ENCODE measurements around the gene FLOT1.
A peak's percentile ranks its signal among the peaks of the same experiment; 100 is the strongest.

FLOT1 gene

DNA sequence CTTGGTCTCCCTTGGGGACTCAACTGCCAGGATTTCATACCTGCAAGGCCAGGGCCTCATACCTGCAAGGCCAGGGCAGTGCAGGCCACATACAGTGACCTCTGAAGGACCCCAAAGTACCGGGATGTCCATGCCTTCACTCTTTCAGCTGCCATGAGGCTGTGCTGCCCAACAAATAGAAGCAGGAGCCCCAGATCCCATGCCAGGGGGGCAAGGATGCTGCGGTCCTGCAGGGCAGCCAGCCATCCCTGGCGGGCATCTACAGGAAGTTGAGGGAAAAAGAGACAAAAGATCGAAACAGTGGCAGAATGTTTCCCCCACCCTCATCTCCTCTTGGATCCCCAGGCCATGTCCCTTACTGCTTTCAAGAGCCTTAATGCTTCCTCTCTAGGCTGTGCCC is 52.5 kb downstream of the FLOT1 start:
- no peak for FAIRE-seq

DNA sequence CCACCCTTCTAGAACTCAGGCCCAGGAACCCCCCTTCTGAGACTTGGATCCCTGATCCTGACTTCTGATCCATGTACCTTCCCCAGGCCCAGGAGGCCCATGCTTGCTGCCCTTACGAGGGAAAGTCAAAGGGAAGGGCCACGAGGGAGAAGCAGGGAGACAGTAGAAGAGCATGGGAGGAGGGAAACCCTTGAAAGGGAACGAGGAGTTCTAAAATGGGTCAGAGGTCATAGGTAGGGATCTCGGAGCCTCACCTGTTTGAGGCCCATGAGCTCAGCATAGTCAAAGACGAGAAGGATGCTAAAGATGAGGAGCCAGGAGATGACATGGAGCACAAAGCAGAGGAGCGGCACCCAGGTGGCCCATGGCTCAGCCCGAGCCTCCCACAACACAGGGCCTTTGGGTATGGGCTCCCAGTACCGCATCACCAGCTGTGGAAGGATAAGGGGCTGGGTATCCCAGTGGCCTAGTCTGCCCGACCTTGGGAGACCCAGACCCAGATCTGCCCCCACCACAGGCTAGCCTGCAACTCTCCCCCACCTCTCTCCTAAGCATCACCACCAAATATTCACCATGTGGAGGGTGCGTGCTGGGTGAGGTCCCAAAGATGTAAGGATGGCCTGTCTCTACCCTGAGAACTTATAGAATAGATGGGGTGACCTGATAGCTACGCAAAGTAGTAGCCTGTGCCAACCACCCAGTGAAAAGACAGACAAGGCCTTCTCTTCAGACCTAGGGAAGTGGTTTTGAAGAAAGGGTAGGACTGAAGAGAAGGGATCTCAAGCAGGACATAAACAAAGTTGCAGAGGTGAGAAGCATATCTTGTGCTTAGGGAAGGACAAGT is 53.2 kb downstream of the FLOT1 start:
- no peak for FAIRE-seq

DNA sequence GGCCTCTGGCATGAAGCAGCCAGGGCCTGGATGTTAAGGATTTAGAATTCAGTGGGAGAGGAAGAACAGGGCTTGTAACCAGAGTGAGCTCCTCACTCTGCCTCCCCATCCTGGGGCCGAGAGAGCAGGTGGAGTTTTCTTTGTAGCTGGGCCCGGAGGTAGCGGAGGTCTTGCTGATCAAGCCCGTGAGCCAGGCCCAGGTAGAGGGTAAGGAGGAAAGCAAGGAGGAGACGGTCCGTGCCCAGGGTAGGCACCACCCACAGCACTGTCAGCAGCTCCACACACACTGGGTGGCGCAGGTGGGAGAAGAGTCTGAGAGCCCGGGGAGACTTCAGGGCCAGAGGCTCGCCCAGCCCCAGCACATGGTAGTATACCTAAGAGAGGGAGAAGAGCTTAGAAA is 53.9 kb downstream of the FLOT1 start:
- FAIRE-seq = no peak

DNA sequence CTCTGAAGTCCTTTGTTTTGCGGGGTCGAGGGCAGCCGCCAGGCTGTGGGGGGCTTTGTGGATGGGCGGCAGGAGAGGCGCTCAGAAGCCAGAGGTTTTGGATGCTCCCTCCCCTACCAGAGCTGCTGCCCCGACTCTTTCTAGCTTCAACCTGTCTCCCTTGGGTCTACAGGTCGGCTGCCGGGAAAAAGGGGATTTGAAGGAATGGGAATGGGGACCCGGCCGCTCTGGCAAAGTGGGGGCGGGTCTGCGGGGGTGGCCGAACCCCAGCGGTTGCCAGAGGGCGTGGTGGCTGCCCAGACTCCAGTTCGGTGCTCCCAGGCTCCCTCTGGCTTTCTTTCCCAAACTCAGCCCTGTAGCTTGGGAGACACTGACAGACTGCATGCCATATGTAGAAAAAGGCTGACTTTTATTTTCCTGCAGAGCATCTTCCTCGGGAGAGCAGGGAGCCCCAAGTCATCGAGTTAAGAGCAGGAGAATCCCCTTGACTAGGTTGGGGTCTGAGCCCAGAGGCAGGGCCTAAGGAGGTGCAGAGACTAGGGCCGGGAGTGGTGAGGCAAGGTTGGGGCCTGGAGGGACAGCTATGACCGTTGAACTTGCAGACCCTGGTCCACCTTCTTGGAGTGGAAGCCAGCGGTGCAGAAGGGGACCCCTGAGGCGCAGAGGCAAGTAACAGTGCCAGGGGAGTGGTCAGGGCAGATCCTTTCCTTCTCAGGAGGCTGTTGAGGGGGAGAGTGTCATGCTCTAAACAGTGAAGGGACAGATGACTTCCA is 54.6 kb downstream of the FLOT1 start:
- FAIRE-seq = no peak

DNA sequence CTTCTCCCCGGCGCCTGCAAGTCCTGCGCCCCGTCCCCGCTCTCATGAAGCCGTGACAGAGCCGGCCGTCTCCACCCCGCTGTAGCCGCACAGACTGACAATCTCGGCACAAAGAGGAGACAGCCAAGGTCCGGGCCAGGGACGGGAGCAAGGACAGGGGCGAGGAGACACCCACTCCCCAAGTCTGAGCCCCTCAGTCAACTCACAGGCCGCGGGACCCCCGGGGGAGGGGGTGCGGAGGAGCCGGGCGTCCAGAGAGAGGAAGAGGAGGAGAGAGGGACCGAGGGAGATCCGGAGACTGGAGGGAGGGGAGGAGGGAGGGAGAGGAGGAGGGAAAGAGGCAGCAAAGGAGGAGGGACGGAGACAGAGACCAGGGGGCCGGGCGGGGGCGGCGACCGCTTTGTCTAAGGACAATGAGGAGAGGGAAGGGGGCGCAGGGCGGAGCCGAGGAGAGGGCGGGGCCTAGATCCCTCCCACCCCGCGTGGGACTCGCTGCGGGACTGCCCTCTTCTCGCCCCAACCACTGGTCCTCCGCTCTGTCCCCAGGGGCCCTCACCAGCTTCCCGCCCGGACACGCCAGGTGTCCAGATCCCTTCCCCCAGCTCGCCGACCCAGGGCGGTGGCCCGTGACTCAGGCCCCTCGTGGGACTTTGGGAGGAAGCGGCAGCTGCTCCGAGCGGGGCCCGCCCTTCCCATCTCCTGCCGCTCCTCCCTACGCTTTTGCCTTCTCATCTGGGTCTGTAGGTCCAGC is 55.4 kb downstream of the FLOT1 start:
- FAIRE-seq = peak; percentile 87

DNA sequence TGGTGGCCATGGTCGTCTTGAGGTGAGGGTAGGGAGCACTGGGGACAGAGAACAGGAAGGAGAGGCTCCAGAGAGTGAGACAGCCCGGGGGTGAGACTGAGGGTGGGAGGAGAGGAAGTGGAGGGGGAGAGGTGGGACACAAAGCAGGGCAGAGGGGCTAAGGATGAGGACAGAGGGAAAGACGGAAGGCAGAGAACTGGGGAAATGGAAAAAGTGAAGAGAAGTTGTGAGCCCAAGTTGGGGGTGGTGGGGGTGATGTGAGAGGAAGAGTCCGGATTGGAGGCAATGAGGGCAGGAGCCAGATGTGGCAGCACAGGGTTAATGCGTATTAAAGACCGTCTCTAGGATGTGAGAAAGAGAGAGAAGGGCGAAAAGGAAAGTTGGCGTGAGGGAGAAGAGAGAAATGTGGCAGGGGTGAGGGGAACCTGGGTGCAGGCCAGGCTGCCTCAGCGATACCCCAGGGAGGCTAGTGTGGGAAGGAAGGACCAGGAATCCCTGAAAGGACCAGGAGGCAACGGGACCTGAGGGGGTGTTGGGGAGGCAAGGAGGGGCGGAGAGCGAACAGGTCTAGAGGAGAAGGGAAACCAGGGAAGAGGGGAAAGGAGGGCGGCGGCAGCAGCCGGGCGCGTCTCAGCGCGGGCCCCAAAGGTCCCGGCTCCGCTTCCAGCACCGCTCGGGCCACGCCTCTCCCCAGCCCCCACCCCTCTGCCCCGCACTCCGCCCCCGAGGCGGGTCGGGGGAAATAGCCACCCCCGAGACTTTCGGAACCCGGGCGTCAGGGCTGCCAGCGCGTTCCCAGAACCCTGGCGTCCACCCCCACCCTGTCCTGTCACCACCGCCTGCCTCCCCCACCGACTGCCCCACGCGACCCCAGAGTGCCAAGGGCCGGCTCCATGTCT is 56.2 kb downstream of the FLOT1 start, which contains the start of gene PPP1R18:
Gene PPP1R18 (minus strand): TSS at position 637 of the 899 bp plus-strand sequence. CDS start 627 bp downstream, at position 10.
- FAIRE-seq = no peak

DNA sequence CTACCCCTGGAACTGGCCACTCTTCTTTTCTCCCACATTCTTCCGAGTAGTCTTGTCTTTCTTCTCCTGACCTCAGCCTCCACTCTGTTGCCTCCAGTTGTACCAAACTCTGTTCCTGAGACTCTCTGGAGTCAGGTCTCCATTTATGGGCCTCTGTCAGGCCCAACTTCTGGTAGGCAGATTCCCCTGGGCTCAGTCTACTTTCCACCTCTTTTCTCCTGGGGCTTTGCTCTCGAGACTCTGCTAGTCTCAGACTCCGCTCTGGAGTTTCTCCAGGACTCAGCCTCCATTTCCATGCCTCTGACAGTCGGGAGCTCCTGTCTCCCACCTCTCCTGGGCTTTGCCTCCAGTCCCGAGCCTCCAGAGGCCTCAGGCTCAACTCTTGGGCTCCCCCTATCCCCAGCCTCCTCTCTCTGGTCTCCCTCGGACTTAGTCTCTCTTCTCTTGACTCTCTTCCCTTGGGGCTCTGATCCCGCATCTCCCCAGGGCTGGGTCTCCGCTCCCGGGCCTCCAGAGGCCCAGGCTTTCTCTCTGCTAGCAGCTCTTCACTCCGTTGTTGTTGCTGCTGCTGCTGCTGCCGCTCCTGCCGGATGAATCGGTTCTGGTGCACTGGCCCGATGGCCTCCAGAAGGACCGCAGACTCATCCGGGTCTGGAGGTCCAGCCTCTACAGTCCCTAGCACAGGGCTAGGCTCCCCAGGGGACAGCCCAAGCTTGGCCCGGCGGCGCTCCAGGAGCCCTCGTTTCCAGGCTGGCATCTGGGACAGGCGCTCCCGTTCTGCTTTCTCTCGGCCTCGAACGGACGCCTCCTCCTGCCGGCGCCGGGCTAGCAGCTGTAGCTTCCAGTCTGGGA is 57.1 kb downstream of the FLOT1 start:
- FAIRE-seq = no peak

DNA sequence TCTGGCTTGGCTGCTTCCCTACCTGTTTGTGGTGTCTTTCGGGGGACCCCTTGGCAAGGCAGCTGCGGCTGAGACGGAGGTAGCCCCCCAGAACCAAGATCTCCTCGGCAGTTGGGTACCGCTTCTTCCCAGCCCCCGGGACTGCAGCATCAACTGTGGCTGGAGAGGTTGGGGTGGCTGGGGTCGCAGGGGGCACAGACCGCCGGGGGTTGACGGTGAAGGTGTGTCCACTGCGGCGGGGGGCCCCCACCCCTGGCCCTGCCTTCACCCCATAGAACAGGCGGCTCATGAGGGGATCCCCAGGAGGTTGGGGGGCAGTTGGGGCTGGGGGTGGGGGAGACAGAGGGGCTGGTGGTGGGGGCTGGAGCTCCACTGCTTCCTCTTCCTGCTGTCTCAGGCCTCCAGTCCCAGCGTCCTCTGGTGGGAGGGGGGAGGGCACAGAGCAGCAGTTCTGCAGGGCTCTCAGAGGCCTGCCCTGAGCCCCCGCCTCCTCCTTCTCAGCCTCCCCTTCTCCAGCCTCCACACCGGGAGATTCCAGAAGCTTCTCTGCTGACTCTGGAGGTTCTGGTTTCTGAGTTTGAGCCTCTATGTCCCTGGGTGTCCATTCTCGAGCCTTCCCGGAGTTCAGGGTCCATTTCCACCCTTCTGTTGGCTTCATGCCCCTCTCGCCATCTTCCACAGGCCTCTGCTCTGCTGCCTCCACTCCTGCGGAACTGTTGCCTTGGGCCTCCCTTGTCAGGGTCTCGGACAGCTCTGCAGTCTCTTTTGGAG is 57.9 kb downstream of the FLOT1 start:
- no peak for FAIRE-seq

DNA sequence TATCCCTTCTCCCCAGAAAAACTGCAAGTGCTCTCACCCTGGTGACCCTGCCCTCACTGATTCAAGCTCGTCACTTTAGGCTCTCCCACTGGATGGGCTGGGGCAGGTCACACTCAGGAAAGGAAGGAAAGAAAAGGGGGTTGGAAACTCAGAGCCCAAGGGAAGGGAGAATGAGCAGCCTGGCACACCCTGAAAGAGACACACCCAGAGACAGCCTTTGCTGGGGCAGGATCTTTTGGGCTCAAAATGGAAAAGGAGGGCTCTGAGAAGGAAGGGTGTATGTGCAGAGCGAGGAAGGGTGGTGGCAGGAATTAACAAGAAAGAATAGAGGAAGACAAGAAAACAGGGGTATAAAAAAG is 58.5 kb downstream of the FLOT1 start:
- no peak for FAIRE-seq

DNA sequence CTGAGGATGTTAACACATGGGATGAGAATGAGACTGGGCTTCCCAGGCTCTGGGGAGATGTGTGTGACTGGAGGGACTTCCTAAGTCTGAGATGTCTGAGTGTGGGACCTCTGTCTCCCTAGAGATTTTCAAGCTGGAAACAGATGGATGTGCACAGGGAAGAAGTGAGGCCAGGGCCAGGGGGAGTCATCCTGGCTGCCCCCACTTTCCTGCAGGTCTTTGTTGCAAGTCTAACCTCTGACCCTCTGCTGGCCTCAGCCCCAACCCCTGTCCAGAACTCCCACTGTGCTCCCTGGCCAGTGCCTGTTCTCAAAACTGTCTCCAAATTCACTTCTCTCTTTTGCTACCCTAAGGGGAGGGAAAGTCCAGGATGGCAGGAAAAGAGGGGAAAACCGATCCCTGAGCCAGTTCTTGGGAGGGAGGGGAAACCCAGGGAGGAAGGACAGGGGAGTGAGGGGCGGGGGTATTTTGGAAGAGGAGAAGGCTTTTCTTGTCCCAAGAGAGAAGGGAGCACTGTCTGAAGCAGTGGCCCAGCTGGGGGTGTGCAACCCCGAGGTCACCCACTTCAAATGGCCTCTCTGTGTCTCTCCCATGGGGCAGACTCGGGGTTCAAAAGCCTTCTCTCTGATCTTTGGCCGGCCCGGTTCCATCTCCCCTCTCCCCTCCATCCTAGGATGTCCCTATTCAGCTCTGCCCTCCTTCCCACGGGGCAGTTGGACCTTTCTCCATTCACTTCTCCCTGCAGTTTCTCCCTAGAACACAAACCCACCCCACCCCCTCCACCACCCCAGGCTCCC is 59.1 kb downstream of the FLOT1 start:
- no peak for FAIRE-seq

DNA sequence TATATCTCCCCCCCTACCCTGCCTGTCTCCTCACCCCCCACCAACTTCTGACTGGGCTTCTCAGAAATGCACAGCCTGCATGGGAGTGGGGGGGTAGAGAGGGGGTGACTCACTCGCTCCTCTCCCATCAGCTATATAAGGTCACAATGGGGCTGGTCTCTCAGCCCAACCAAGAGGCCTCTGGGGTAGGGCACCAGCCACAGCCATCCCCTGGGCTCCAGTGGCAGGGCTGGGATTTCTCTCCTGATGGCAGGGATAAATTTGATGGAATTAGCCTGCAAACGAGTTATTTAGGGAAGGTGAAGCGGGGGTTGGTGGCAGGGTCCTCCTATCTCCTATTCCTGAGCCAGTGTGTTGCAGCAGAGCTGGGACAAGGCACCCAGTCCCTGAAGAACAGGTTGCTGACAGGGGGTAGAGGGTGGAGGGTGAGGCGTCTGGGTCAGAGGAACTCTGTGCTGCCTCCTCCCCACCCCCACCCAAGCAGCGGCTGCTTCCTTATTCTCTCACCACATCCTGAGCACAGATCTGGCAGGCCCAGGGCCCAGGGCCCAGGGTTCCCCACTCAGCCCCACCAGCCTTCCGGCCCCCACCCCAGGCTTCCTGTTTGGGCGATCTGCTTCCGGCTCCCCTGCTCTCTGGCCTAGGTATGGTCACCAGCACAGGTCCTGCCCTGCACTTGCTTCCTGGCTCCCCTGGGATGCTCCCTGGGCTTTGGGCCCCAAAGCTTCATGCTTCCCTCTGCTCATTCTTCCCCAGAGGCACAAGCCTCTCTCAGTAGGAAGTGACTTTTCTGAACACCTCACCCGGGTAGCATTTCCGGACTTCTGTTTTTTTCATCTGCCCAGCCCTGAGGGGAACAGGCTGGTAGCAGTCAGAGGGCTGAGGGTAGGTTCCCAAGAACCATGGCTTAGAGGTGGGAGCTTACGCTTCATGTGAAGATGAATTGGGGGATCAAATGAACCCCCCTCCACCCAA is 60.1 kb downstream of the FLOT1 start:
- FAIRE-seq = no peak

DNA sequence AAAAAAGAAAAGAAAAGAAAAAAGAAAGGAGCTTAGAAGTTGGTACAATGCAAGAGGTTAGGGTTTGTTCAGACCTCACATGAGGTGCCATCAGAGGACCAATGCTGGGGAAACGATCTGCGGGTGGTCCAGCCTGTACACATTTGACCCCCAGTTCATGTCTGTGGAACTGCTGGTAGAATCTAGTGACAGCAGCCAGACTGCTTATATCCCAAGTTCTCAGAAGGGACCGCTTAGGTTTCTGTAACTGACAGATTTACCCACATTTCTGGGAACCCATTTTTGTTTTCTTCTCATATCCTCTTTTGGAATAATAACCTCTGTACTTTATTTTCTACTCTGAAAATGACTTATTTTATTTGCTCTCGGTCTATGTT is 60.7 kb downstream of the FLOT1 start:
- FAIRE-seq = no peak

DNA sequence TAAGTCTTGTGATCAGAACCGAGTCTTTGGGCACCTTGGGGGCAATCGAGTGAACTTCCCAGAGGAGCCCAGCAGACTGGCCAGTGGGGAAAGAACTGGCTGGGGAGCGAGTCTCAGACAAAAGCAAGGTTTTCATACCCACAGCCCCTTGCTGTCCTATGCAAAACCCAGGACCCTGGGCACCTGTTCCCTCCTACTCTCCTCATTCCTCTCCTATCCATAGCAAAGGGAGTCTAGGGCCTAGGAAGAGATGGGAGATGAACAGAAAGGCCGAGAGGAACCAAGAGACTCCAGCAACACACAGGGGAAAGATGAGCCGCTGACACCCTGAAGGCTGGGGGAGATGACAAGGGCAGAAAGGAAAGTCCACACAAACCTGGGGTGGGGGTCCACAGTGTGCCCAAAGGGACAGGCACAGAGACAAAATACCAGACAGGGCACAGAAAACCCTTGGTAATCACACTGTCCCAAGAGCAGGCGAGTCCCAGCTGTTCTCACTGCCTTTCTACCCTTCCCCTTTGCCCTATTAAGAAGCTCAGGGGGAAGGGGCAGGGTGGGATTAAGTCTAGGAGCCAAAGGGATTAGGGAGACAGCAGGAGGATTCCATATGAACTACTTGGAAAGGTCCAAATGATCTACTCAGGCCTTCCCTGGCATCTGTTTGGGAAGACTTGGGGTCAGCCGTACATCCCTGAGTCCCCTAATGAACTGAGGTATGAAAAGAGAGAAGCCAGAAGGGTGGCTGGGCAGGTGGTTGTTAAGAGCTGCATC is 62.5 kb downstream of the FLOT1 start:
- FAIRE-seq = no peak

DNA sequence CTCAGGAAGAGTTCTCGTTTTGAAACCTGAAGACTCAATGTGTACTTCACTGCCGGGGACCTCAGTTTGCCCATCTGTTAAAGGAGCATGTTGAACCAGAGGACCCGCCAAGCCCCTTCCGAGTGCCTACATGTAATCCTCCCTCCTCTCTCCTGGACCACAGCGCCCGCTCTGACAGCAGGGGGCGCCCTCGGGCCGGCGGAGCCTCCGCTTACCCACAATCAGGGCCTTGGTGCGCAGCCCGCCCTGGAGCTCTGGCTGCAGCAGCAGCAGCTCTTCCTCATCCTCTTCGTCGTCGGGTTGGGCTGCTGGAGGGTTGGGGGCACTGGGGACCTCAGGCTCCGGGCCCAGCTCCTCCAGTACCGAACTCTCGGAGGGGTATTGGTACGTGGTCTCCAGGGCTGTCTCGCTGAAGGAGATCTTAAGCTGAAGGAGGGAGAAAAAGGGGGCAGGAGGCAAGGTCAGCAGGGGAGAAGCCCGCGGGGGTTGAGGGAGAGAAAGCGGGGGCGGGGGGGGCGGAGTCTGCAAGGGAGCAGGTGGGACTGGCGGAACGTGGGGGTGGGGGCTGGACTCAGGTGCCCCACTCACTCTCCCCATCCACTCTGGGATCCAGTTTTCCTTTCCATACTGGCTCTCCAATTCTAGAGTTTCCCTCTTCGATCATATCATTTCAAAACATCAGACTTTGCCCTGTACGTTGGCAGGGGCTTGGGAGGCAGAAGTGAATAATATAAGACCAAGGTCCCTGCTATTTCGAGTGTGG is 63.3 kb downstream of the FLOT1 start:
- no peak for FAIRE-seq
